Gastroesophageal sphincter (tissue), 4 donors: Measurements from ENCODE around the gene DNAH10. TPM values are rescaled to one million over a fixed set of nuclear protein-coding genes. Genes with fewer than 3 reads are reported as not detected.

ENCODE experiments used
- ATAC-seq: fragments of 150-250 bp; one replicate; pipeline ENCODE4 v1.9.1; 2016; ENCODE audit warnings: mild to moderate bottlenecking, moderate library complexity
- H3K27ac ChIP-seq, 4 donors: fragments of 200-600 bp; sonication (generic) in 3 of 4; 1 replicate in 3 of 4; 2 replicates in 1 of 4; pipeline ENCODE4 v1.5.1; 2016 to 2019
- H3K27me3 ChIP-seq: fragments of 200-600 bp; sonication (generic); one replicate; pipeline ENCODE4 v1.5.1; 2019
- H3K36me3 ChIP-seq, 2 donors: fragments of 200-600 bp; sonication (generic); one replicate each; pipeline ENCODE4 v1.5.1; 2019; ENCODE audit warnings: control low read depth in 1 of 2
- H3K4me1 ChIP-seq, 3 donors: fragments of 200-600 bp; sonication (generic); 1 replicate in 2 of 3; 2 replicates in 1 of 3; pipeline ENCODE4 v1.5.1; 2016 to 2019; ENCODE audit warnings: control low read depth in 2 of 3
- H3K4me3 ChIP-seq, 2 donors: fragments of 200-600 bp; sonication (generic); one replicate each; pipeline ENCODE4 v1.5.1; 2019; ENCODE audit warnings: mild to moderate bottlenecking in 1 of 2, moderate library complexity in 1 of 2
- H3K9me3 ChIP-seq, 3 donors: fragments of 200-600 bp; sonication (generic); one replicate each; pipeline ENCODE4 v1.5.1; 2017 to 2019; ENCODE audit warnings: control low read depth in 2 of 3
- EP300 ChIP-seq: sonication (generic); formaldehyde crosslinking; IDR thresholded peaks from one replicate; pipeline ENCODE4 v1.6.1; 2017; ENCODE audit warnings: antibody characterized with exemption, mild to moderate bottlenecking
- POLR2A ChIP-seq, 2 donors: fragments of 450-650 bp; IDR thresholded peaks; one replicate each; pipeline ENCODE4 v1.6.1; 2017; ENCODE audit warnings: antibody characterized with exemption in 2 of 2, mild to moderate bottlenecking in 2 of 2, moderate library complexity in 1 of 2
- POLR2AphosphoS5 ChIP-seq: sonication (generic); formaldehyde crosslinking; IDR thresholded peaks from one replicate; pipeline ENCODE4 v1.6.1; 2017; ENCODE audit warnings: antibody characterized with exemption
- WGBS, 2 donors: methylation state at CpG; one replicate each; pipeline ENCODE4 v1.1.5; 2018; ENCODE audit warnings: low coverage in 1 of 2; 5-methylcytosine and 5-hydroxymethylcytosine counted together
- total RNA-seq, 4 donors: library from RNA; depleted of rRNA; stranded (reverse); fragments of >200 nt; gene quantifications; one replicate each; pipeline ENCODE4 v1.1.0, GENCODE V29; 2016
- TF ChIP-seq, protein P1 (sequence below), 4 experiments: fragments of 200-600 bp in 2 of 4; fragments of 450-650 bp in 2 of 4; sonication (generic) in 1 of 4; IDR thresholded peaks; one replicate each; pipeline ENCODE4 v1.5.1; 2017 to 2019; ENCODE audit warnings: antibody characterized with exemption in 4 of 4, mild to moderate bottlenecking in 2 of 4, moderate library complexity in 2 of 4

DNAH10 gene
- total RNA-seq, 4 donors from 2014 or later: not detected

DNA sequence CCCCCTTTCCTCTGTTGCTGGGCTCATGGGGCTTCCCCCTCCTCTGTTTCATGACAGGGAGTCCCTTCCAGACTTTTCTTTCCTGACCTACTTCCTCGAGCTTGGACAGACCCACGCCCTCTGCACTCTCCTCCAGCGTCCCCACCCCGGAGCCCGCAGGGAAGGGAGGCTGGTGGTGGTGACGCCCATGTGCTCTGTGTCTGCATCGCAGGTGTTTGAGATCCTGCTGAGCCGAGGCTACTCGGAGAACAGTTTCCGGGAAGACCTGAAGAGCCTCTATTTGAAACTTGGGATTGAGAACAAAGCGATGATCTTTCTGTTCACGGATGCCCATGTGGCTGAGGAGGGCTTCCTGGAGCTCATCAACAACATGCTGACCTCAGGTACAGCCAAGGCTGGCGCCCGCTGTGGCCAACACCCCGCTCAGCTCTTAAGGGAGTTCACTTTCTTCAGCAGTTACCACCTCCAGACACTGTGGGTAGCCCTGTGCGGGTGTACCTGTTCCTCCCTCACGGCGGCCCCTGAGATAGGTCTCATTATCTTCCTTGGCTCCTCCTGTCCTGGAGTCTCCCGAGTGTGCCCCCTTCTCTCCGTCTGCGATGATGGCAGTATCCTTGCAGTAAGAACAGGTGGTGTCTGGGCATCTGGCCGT lies 125.0 kb downstream of the DNAH10 start:
- WGBS, 2 donors: 65 to 90% methylated on average over 5 to 9 of the region's 22 CpGs
- H3K4me3 ChIP-seq: no peak overlapping the region
- H3K27ac ChIP-seq: no peak overlapping the region
- peaks cover 55% of the 10 kb centered on the region for H3K27me3 ChIP-seq
- ATAC-seq: no peak
- no peaks in the 10 kb centered on the region for H3K36me3 ChIP-seq
- H3K4me1 ChIP-seq: no peaks in the 10 kb centered on the region
- peaks cover 0 to 6% (median 0%) of the 10 kb centered on the region in 3 donors for H3K9me3 ChIP-seq
- TF ChIP-seq POLR2AphosphoS5 (no peak), POLR2A (IDR thresholded peaks at IDR 0.05) (no peak), EP300 (no peak)
- TF ChIP-seq, protein P1, sequence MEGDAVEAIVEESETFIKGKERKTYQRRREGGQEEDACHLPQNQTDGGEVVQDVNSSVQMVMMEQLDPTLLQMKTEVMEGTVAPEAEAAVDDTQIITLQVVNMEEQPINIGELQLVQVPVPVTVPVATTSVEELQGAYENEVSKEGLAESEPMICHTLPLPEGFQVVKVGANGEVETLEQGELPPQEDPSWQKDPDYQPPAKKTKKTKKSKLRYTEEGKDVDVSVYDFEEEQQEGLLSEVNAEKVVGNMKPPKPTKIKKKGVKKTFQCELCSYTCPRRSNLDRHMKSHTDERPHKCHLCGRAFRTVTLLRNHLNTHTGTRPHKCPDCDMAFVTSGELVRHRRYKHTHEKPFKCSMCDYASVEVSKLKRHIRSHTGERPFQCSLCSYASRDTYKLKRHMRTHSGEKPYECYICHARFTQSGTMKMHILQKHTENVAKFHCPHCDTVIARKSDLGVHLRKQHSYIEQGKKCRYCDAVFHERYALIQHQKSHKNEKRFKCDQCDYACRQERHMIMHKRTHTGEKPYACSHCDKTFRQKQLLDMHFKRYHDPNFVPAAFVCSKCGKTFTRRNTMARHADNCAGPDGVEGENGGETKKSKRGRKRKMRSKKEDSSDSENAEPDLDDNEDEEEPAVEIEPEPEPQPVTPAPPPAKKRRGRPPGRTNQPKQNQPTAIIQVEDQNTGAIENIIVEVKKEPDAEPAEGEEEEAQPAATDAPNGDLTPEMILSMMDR (IDR thresholded peaks at IDR 0.05): no peak

DNA sequence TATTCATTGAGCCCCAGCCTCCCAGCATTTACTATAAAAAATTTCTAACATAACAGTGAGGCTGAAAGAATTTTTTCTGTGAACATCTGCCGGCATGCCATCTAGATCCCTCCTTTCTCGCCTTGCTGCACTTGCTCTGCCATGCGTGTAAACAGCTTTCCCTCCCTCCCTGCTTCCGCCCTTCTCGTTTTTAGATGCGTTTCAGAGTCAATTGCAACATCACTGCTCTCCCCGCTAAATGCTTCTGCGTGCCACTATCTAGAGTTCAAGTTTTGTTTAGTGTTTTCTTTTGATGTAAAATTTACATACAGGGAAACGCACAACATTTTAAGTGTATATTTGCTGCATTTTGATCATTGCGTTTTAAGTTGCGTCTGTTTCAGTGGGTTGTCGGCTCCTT lies 126.9 kb downstream of the DNAH10 start:
- H3K27me3 ChIP-seq: peaks cover 60% of the 10 kb centered on the region
- H3K36me3 ChIP-seq: no peaks in the 10 kb centered on the region
- no peaks in the 10 kb centered on the region for H3K4me1 ChIP-seq
- WGBS, 2 donors: 62 to 65% methylated on average over 11 to 12 of the region's 12 CpGs
- ATAC-seq: no peak
- peaks cover 0 to 6% (median 0%) of the 10 kb centered on the region in 3 donors for H3K9me3 ChIP-seq
- H3K27ac ChIP-seq: no peak overlapping the region
- no peak overlapping the region for H3K4me3 ChIP-seq
- TF ChIP-seq POLR2A (IDR thresholded peaks at IDR 0.05) (no peak), EP300 (no peak)
- TF ChIP-seq, protein P1 (IDR thresholded peaks at IDR 0.05): no peak

DNA sequence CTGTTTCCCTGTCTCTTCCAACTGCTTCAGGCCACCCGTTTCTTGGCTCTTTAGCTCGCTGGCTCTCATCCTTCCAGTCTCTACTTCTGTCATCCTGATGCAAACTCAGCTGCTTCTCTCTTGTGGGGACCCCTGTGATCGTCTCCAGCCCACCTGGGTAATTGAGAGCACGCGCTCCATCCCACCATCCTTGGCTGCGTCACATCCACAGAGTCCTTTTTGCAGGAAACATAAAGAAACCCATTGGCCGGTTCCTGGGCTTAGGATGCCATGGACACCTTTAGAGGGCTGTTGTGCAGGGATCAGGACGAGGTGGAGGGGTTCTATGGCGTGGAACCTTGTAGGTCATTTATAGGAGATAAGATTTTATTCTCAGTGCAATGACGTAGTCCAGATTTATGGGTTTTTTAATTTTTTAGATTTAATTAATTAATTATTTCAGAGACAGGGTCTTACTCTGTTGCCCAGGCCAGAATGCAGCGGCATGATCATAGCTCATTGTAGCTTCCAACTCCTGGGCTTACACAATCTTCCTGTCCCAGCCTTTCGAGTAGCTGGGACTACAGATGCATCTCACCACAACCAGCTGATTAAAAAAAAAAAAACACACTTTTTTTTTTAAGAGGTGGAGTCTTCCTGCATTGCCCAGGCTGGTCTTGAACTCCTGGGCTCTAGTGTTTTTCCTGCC lies 127.9 kb downstream of the DNAH10 start:
- TF ChIP-seq EP300 (no peak), POLR2A (IDR thresholded peaks at IDR 0.05) (no peak), POLR2AphosphoS5 (no peak)
- WGBS, 2 donors: 67 to 89% methylated on average over 5 to 7 of the region's 12 CpGs
- Histone ChIP-seq H3K27ac (no peak overlapping the region), H3K27me3 (peaks cover 53% of the 10 kb centered on the region), H3K4me1 (no peaks in the 10 kb centered on the region), H3K36me3 (no peaks in the 10 kb centered on the region), H3K4me3 (no peak overlapping the region), H3K9me3 (no peaks in the 10 kb centered on the region)
- no peak for ATAC-seq

DNA sequence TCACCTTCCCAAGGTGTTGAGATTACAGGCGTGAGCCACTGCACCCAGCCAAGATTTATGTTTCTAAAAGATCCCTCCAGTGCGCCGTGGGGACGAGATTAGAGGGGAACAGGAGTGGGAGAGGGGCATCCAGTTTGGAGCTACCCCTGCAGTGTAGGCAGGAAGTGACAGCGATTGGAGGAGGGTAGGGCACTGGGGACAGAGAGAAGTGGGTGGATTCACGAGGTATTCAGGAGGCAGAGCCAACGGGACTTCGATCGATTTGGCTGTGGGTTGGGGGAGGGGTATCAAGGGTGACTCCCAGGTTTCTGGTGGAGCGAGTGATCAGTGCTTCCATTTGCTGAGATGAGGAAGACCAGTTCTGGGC lies 128.4 kb downstream of the DNAH10 start:
- H3K27me3 ChIP-seq: peaks cover 53% of the 10 kb centered on the region
- no peak for ATAC-seq
- H3K4me3 ChIP-seq: no peak overlapping the region
- H3K9me3 ChIP-seq: no peaks in the 10 kb centered on the region
- H3K27ac ChIP-seq: no peak overlapping the region
- TF ChIP-seq POLR2AphosphoS5 (no peak), EP300 (no peak), POLR2A (IDR thresholded peaks at IDR 0.05) (no peak)
- TF ChIP-seq, protein P1 (IDR thresholded peaks at IDR 0.05): no peak
- H3K36me3 ChIP-seq: no peaks in the 10 kb centered on the region
- WGBS, 2 donors: 57 to 83% methylated on average over 1 to 6 of the region's 10 CpGs
- no peaks in the 10 kb centered on the region for H3K4me1 ChIP-seq

DNA sequence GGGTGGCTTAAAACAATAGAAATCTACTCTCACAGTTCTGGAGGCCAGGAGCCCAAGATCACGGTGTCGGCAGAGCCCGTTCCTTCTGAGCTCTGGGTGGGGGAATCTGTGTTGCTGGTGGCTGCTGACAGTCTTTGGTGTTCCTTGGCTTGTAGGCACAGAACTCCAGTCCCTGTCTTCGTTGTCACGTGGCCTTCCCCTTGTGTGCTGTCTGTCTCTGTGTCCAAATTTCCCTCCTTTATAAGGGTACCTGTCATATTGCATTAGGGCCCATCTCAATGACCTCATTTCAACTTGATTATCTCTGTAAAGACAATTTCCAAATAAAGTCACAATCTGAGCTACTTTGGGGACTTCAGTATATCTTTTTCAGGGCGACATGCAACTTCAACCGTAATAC lies 128.9 kb downstream of the DNAH10 start:
- no peak for ATAC-seq
- no peak overlapping the region for H3K27ac ChIP-seq
- TF ChIP-seq POLR2A (IDR thresholded peaks at IDR 0.05): no peak
- no peak for TF ChIP-seq POLR2AphosphoS5
- TF ChIP-seq, protein P1 (IDR thresholded peaks at IDR 0.05): no peak
- TF ChIP-seq EP300: no peak
- H3K4me3 ChIP-seq: no peak overlapping the region
- H3K9me3 ChIP-seq: no peaks in the 10 kb centered on the region
- H3K27me3 ChIP-seq: peaks cover 50% of the 10 kb centered on the region
- H3K36me3 ChIP-seq: no peaks in the 10 kb centered on the region
- H3K4me1 ChIP-seq: no peaks in the 10 kb centered on the region
- WGBS, 2 donors: 86 to 88% methylated on average over 5 to 7 of the region's 7 CpGs
